Measurements from ENCODE around the gene C1QL1. TPM values are rescaled to one million over a fixed set of nuclear protein-coding genes. Genes with fewer than 3 reads are reported as not detected.

Gene C1QL1
- total RNA-seq, 1 donor from 2014 or later: 7.3 TPM

DNA sequence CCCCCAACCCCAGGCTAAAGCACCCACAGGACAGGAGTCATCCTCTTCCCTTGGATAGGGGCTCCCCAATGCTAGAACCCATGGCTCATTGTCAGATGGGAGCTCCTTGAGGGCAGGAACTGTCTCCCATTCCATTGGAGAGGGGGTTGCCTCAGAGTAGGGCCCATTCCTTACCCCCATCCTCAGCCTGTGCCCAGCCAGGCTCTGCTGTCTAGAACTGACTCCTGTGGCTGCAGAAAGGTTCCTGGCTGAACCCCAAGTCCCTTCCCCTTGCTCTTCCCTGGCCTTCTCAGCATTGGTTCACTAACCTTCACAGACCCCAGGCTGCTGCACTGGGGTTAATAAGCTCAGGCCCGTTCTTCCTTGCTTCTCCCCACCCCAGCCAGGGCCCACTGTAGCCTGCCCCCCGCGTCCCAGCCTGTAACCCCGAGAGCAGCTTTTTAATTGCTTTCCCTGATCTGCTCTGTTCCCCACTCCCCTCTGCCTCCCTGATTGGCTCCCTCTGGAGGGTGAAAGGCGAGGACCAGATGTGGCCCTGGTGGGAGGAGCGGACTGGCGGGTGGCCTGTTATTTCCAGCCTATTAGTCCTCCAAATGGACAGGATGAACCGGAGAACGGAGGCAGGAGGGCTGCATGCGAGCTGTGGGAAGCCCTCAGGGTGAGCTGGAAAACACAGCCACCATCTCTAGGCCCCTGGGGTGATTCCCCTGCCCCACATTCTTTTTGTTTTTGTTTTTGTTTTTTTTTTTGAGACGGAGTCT is 46.8 kb downstream of the C1QL1 start:
- intact Hi-C loops (cut with DNase I): loop anchor here (2.0 to 5.0 kb wide), 2 partner anchors 101 to 211 kb away; partner anchors contain the start of gene PLCD3
- DNase-seq (peak; percentile 65), ATAC-seq (ENCODE audit: poor library complexity) (peak; percentile 75)

DNA sequence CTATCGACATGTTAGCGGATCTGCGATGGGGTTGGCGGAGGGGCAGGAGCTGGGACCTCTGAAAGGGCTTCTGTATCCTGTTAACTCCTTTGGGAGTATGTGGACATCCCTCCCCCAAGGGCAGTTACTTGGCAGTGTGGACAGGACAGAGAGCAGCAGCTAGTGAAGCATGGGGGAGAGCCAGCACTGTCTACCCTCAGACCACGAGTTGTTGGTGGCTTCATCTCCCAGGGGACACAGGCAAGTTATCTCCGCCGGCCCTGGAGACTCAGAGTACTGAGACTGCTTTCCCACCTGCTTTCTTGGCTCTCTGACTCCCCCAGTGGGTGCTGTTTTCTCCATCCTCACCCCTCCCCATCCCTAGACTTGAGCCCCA is 47.5 kb downstream of the C1QL1 start:
- DNase-seq (no peak), ATAC-seq (ENCODE audit: poor library complexity) (peak; percentile 47)
- intact Hi-C loops (cut with DNase I): loop anchor here (2.0 to 5.0 kb wide), 2 partner anchors 102 to 212 kb away; partner anchors contain the start of gene PLCD3

DNA sequence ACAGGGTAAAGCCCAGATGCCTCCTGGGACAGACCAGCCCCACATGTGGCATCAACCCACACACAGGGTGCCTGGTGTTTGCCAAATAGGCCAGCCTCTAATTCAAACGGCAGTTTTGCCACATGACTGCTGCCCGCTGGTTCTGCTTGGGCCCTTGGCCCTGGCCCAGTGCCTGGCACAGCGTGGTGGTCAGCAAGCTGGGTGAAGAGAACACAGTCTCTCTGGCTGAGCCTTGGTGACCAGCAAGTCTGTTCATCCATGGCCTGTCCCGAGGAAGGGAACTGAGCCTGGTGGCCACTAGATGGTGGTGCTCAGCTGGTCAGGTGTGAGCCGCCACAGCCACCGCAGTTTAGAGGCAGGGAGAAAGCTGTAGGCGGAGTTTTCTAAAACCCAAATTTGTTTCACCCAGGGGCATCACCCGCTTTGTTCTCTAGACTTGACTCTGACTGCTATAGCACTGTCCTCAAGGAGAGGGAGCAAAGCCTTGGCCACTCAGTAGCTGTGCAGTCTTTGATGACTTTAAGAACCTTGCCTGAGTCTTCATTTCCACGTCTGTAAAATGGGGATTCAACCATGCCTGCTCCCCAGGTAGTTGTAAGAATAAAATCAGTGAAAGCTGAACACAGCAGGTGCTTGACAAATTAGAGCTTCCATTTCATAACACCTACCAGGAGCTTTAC is 48.1 kb downstream of the C1QL1 start:
- intact Hi-C loops (cut with DNase I): loop anchor here (2.0 to 10.0 kb wide), 4 partner anchors 103 to 275 kb away; partner anchors contain the start of gene PLCD3

DNA sequence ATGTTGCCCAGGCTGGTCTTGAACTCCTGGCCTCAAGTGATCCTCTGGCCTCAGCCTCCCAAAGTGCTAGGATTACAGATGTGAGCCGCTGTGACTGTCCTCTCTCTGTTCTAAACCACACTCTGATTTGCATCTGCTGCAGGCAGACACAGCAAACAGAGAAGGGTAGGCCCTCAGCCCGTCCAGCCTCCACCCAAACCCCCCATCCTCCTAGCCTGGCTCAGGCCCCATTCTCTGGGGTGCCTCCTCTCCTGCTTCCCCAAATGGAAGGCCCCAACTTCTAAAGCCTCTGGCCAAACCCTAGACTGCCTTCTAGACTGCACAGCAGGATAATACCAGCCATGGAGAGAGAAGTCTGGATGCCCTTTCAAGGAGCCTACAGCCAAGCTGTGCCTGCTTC is 48.7 kb downstream of the C1QL1 start:
- ATAC-seq (ENCODE audit: poor library complexity) (no peak), DNase-seq (no peak)
- intact Hi-C loops (cut with DNase I): loop anchor here (10.0 kb wide), 2 partner anchors 175 to 275 kb away; no protein-coding TSS in a partner anchor

More for the DNA sequence above, 48.1 kb downstream of the C1QL1 start:
- DNase-seq (peak; percentile 88), ATAC-seq (ENCODE audit: poor library complexity) (peak; percentile 82)

DNA sequence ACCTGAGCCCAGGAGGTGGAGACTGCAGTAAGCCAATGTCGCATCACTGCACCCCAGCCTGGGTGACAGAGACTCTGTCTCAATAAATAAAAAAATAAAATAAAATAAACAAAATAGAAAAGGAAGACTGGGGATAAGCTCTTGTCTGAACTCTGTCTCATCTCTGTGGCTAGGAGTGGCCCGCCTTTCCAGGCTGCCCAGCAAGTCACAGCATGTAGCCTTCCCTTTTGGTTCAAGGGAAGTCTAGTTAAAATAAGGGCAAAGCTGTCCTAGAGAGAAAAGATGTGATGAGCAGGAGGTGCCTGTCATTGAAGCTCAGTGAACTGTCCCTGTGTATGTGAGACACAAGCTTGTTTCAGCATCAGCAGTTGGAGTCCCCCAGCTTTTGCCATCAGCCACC is 50.1 kb downstream of the C1QL1 start:
- no peak for DNase-seq
- intact Hi-C loops (cut with DNase I): loop anchor here (10.0 kb wide), 2 partner anchors 177 to 277 kb away; no protein-coding TSS in a partner anchor
- ATAC-seq (ENCODE audit: poor library complexity): no peak

DNA sequence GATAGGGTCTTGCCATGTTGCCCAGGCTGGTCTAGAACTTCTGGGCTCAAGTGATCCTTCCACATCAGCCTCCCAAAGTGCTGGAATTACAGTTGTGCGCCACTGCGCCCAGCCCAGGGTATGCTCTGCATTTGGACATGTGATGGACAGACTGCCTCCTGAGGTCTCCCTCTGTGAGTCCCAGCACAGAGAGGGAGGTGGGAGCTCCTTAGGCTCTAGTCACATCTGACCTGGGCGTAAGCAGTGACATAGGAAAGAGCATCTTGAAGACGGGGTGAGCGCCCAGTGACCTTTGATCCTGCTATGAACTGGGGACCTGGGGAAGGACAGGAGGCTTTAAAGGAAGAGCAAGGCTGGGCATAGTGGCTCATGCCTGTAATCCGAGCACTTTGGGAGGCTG is 50.6 kb downstream of the C1QL1 start:
- ATAC-seq (ENCODE audit: poor library complexity): no peak
- no peak for DNase-seq
- intact Hi-C loops (cut with DNase I): loop anchor here (10.0 kb wide), 2 partner anchors 177 to 277 kb away; no protein-coding TSS in a partner anchor

DNA sequence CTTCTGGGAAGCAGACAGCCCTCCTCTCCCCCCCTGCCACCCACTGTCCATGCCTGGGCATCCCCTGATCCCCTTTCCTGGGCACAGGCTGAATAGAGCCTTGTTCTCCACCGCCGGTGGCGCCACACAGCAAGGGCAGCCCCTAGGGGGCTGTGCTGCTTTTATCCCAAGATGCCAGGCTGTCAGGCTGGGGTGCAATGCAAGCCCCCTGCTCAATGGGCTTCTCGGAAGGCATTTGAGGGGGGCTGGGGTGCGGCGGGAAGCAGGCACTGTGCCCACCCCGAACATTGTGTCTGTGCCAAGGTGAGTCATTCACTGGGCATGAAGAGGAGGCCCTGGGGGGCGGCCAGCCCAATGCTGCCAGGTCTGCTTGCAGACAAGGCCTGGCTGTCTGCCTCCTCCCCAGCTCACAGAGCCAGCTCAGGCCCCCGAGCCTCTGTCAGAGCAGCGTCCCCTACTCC is 51.3 kb downstream of the C1QL1 start:
- intact Hi-C loops (cut with DNase I): loop anchor here (10.0 kb wide), 2 partner anchors 178 to 278 kb away; no protein-coding TSS in a partner anchor
- DNase-seq: peak; percentile 83
- ATAC-seq (ENCODE audit: poor library complexity): peak; percentile 50

DNA sequence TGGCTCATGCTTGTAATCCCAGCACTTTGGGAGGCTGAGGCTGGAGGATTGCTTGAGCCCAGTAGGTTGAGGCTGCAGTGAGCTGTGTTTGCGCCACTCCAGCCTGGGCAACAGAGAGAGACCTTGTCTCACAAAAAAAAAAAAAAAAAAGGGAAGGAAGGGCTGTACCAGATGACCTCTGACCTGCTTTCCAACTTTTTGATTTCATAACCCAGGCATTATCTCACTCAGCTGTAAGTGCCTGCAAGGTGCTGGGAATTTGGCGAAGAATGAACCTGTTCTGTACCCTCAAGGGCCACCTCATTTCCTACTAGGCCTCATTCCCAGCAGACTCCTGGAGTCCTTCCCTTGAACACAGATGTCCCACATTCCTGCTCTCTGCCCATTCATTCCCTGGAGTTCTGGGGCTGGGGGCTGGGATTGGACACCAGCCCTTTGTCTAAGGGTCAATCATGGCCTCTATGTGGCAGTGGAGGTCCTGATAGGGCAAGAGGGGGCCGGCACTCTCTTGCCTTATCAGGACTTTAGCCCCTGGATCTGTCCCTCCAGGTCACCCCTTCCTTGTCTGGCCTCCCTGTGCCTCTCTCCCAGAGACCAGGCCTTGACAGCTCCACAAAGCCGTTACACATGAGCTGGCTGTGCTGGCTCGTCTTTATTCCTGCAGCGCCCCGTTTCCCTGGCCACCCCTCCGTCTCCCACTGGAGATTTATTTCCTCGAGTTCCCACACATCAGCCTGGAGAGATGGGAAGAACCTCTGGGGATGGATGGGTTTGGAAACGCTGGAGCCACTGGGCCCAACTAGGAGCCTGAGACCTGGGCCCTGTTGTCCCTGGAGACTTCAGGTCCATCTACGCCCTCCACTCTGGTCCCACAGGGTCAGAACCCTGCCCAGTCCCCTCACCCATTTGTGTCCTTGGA is 52.0 kb downstream of the C1QL1 start:
- intact Hi-C loops (cut with DNase I): loop anchor here (10.0 kb wide), 2 partner anchors 179 to 279 kb away; no protein-coding TSS in a partner anchor
- no peak for DNase-seq

DNA sequence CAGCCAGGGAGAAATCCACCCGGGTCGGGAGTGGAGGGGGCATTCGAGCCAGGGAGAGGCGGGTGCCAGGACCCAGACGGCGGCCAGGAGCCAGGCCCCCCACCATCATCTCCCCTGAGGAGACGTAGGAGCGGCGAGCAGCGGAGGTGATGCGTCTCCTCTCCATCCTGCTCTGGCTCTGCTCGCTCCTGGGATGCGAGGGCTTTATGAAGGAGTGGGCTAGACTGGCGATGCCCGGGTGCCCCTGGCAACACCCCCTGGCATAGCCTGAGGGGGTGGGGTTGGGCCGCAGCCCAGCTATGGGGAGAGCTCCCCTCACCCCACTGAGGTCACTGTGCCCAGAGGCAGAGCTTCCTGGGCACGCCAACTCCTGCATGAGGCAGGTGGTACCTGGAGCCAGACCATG is 52.8 kb downstream of the C1QL1 start, which contains the start of gene GFAP:
GFAP (minus strand) TSS at position 180 of the 406 bp plus-strand sequence; CDS start at position 166, 14 bp downstream.
- no peak for ATAC-seq (ENCODE audit: poor library complexity)
- intact Hi-C loops (cut with DNase I): loop anchor here (10.0 kb wide), 2 partner anchors 179 to 279 kb away; no protein-coding TSS in a partner anchor
- DNase-seq: no peak

More for the DNA sequence above, 52.0 kb downstream of the C1QL1 start:
- ATAC-seq (ENCODE audit: poor library complexity): no peak

DNA sequence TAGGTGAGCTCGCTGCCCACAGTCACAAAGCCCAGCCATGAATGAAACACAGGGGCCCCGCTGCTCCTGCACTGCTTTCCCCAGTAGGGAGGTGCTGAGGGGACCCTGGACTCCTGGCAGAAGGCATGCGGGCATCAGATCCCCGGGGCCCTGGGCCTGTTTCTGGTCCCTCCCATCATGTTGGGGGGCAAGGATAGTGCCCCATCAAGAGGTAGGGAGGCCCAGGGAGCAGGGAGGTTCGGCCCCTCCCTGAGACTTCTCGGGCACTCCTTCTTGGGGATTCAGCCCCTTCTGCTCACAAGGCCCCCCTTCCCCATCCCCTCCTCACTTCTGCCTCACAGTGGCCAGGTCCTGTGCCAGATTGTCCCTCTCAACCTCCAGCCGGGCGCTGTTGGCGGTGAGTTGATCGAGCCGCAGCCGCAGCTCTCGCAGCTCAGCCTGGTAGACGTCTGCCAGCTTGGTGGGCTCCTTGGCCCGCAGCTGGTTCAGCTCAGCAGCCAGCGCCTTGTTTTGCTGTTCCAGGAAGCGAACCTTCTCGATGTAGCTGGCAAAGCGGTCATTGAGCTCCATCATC is 53.3 kb downstream of the C1QL1 start:
- no peak for ATAC-seq (ENCODE audit: poor library complexity)
- intact Hi-C loops (cut with DNase I): loop anchor here (10.0 kb wide), 2 partner anchors 180 to 280 kb away; no protein-coding TSS in a partner anchor
- DNase-seq: no peak

DNA sequence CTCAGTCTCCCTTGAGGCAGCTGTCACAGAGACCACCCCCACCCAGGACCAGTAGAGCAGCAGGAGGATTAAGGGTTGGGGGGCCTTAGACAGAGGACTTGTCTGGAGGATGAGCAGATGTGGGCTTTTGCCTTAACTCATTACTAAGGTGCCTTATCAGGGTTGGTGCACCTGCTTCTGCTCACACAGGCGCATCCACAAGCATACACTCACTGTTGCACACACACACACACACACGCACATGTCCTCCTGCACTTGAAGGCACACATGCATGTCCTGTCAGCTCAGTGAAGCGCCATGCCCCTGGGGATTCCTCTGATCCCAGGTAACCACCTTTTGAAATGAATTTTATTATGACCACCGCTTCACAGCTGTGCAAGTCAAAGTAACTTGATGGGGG is 54.0 kb downstream of the C1QL1 start:
- ATAC-seq (ENCODE audit: poor library complexity) (no peak), DNase-seq (no peak)
- intact Hi-C loops (cut with DNase I): loop anchor here (10.0 kb wide), 2 partner anchors 181 to 281 kb away; no protein-coding TSS in a partner anchor

DNA sequence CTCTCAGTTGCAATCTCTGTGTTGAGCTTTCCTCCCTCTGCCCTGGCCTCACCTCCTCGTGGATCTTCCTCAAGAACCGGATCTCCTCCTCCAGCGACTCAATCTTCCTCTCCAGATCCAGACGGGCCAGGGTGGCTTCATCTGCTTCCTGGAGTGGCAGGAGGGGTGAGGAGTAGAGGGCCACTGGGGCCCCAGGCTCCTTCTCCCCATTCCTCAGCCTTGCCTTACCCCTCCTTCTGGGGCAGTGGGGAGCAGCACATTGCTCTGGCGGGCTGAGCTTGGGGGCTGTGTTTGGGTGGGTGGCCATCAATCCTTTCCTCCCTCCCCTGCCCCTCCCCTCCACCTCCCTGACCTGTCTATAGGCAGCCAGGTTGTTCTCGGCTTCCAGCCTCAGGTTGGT is 54.4 kb downstream of the C1QL1 start:
- intact Hi-C loops (cut with DNase I): loop anchor here (10.0 kb wide), 2 partner anchors 181 to 281 kb away; no protein-coding TSS in a partner anchor
- DNase-seq (no peak), ATAC-seq (ENCODE audit: poor library complexity) (no peak)

DNA sequence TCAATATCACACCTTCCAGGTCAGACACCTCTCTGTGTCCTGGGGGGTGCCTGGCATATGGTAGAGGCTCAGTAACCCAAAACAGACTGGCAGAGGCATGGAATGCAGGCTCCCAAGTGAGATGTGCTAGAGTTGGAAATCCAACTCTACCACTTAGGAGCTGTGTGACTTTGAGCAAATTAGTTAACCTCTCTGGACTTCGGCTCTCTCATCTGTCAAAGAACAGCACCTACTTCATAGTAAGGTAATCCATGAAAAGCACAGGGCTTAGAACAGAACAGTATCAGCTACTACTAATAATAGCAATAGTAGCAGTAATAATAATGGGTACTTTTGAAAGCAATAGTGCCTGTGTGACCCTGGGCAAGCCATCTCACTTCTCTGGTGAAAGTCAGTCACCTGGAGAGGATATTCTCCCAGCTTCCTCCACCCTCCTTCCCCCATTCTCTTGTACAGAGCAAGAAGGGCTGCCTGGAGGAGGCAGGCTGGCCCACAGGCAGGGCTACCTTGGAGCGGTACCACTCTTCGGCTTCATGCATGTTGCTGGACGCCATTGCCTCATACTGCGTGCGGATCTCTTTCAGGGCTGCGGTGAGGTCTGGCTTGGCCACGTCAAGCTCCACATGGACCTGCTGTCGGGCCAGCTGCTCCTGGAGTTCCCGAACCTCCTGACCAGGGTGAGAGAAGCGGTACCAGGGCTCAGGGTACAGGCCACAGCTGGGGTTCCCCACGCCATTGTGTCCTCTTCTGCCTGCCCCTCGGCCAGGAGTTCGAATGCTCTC is 55.1 kb downstream of the C1QL1 start:
- DNase-seq (no peak), ATAC-seq (ENCODE audit: poor library complexity) (no peak)
- intact Hi-C loops (cut with DNase I): loop anchor here (10.0 kb wide), 2 partner anchors 182 to 282 kb away; no protein-coding TSS in a partner anchor

DNA sequence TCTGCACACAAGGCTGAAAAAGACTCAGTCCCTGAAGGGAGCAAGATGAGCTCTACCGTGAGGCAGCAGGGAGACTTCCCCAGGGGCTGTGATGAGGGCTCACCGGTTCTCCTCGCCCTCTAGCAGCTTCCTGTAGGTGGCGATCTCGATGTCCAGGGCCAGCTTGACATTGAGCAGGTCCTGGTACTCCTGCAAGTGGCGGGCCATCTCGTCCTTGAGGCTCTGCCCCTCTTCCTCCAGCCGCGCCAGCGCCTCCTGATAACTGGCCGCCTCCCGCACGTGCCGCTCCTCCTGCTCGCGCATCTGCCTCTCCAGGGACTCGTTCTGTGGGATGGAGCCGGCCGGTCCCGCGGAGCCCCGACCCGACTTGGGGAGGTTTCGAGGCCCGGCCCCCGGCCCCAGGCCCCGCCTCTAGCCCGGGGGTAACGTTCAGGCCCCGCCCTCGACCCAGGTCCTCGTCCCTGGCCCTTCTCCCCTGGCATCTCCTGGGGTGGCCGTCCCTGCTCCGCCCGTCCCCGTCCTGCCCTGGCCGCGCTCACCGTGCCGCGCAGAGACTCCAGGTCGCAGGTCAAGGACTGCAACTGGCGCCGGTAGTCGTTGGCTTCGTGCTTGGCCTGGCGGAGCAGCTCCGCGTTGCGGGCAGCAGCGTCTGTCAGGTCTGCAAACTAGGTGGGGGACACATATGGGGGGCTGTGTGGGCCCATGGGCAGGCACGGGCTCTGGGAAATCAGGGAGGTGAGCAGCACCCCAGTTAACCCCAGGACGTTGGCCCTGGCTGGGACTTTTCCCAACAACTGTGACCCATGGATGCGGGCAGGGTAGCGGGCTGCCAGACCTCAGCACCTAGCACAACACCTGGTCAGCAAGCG is 56.7 kb downstream of the C1QL1 start:
- intact Hi-C loops (cut with DNase I): loop anchor here (10.0 kb wide), 2 partner anchors 183 to 283 kb away; no protein-coding TSS in a partner anchor
- ATAC-seq (ENCODE audit: poor library complexity): peak; percentile 88

DNA sequence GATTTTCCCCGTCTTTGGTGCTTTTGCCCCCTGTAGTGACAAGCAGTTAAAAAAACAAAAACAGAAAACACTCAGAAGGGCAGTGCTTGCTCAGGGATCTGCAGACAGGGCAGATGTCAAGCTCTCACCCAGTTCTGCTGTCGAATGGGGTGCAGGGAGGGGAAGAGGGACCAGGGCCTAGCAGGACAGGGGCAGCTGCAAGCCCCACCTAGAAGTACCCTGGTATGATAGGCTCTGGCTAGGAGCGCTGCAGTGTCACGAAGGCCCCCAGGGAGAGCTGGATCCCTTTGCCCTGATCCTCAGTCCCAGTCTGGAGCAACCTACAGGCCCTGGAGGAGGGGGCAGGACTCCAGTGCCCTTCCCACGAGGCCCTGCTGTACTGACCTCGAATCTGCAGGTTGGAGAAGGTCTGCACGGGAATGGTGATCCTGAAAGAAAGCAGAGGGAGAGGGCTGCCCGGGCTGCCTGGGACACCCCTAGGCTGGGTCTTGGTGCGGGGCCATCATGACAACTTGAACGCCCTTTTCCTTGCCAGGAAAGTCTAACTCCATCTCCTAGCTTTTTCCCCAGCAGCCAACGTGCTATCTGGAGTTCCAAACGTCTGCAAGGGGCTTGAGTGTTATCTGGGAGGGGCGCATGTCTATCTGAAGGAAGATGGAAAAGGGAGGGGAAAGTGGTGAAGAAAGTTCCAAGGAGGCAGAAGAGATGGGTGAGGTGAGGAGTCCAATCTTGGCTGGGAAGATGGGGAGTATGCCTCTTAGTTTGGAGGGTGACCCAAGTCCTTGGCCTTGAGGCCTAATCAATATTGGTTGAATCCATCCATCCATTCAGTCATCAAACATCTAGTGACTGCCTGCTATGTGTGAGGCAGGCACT is 57.6 kb downstream of the C1QL1 start:
- ATAC-seq (ENCODE audit: poor library complexity) (no peak), DNase-seq (no peak)
- intact Hi-C loops (cut with DNase I): loop anchor here (10.0 kb wide), 2 partner anchors 184 to 284 kb away; no protein-coding TSS in a partner anchor

More for the DNA sequence above, 56.7 kb downstream of the C1QL1 start:
- DNase-seq: peak; percentile 78
